HG03521 (cell line): ENCODE measurements around the gene PXMP4.

Experiments
- ATAC-seq: cut with Tn5 transposase; IDR thresholded peaks from one replicate; pipeline ENCODE4 v1.9.1; 2021; ENCODE audit warnings: mild to moderate bottlenecking, moderate library complexity; ENCODE audit not compliant: unreplicated experiment

Gene PXMP4

DNA sequence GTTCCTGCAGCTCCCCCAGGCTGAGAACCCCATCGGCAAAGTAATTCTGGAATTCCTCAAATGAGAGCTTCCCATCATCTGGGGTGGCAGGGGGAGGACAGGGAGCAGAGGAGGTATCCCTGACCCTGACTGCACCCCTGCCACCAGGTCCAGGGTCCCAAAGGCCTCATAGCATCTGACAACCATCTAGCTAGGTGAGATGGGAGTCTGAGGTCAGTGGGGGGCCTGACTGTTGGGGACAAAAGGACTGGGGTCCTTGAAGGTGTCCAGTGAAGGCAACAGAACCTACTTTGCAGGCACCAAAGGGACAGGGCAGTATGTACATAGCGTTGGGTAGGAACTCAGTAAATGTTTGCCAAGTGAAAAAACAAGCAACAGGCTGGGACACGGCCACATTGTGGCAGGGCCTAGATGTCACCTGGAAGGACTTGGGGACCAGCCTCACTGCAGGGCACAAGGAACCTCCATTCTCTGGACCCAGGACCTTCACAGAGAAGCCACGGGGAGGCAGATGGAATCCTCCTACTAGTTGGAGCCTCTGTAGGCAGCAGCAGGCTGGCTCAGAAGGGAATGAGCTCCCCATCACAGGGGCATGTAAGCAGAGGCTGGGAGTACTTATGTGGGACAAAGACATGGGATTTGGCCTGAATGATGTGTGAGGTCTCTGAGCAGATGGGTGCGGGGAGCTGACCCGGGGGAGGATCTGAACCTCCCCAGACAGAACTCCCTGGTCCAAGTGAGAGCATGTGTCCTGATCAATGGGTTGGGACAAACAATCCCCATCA lies 49.2 kb downstream of the PXMP4 start:
- ATAC-seq = no peak

DNA sequence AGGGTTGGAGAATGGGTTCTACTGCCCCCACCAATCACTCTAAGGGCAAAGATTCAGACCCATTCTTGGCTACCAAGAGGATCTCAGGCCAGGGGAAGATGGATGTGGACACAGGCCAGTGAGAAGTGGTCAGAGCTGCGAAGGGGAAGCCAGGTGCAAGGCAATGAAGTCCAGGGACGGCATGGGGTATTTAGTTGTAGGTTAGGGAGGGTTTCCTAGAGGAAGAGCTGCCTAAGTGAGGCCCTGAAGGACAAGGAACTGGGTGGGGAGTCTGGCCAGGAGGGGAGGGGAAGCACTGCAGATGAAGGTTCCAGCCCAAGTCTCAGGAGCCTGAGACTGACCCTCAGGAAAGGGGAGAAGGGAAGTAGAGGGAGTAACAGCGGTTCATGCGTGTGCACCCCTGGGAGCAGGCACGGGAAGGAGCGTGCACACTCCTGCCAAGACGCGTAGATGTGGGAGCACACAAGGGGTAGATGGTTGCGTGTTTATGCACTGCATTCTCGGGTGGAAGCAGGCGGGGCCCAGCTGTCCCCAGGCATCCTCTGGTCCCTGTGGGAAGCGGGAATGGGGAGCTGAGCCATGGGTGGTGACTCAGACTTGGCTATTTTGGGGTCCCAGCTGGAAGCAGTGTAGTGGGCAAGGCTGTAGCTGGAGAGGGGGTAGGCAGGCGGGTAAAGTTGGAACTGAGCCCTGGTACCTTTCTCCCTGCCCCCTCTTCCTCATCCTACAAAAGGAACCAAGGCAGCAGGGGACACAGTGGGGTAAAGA lies 50.1 kb downstream of the PXMP4 start:
- no peak for ATAC-seq

DNA sequence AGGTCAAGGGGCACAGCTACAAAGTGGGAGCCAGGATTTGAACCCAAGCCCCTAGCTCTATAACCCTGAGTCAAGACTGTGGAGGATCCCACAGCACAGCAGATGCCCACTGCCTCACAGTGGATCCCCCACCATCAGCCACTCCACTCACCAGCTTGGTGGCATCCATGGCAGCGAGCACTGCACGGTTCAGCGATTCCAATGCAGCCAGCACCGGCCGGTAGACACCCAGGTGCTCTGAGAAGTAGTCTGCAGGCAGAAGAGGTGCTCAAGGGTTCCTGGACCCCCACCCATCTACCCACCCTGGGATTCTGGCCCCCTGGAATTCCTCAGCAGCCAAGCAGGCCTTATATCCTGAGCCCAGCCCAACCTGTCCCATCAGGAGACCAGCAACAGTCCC lies 50.9 kb downstream of the PXMP4 start:
- ATAC-seq = no peak

- ATAC-seq = no peak
These were observed 51.5 kb downstream of the PXMP4 start for GRCh38 chr20:33668466-33669155.

GRCh38 chr20:33667676-33668465 lies 52.2 kb downstream of the PXMP4 start:
- no peak for ATAC-seq

DNA sequence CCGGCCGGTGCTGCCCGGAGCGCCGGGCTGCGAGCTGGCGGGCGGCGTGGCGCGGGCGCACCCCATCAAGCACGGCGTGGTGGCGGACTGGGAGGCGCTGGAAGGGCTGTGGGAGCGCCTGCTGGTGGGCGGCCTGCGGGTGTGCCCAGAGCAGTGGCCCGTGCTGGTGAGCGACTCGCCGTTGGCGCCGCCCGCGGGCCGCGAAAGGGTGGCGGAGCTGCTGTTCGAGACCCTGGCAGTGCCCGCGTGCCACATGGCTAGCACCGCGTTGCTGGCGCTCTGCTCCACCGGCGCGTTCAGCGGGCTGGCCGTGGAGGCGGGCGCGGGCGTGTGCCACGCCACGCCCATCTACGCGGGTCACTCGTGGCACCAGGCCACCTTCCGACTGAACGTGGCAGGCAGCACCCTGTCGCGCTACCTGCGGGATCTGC lies 52.9 kb downstream of the PXMP4 start:
- ATAC-seq = peak; percentile 24

DNA sequence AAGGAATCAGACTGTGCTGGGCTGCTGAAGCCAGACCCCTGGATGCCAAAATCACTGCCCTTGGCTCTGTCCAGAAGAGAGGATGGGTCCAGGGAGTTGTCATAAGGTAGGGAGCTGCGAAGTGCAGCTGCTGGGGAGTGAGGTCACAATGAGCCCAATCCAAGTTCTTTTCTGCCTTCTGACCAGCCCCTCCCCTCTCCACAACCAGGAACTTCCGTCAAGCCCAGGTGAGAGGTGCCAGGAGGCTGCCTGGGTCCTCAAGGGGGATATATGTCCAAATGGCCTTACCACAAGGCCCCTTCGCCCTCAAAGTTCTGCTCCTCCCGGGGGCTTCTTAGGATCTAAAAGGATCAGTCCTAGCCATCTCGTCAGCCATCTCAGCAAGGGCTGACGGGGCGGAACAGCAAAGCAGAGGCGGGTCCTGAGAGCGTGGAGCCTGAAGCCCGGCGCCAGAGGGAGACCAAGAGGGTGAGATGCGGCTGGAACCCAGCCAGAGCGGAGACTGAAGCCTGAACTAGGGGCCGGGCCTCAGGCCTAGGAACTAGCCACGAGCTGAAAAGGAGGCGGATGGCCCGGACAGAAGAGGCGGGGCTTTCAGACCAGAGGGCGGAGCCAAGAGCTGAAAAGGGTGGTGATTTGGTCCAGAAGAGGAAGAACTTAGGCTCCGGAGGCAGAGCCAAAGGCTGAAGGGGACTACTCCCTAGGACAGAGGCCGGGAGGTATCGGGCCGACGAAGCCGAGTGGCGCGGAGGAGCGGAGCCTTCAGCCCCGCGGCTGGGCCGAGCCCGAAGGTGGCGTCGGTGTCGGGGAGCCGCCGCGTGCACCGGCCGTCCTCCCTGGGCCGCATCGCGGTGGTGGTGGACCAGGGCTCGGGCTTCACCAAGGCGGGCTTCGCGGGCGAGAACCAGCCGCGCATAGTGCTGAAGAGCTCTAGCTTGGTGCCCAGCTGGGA lies 53.5 kb downstream of the PXMP4 start, which contains the start of gene ACTL10:
Gene ACTL10 (plus strand): TSS at position 651 of the 952 bp plus-strand sequence. CDS start 555 bp downstream, outside the sequence.
- peak; percentile 66 for ATAC-seq

GRCh38 chr20:33664762-33665144 lies 55.4 kb downstream of the PXMP4 start:
- no peak for ATAC-seq

DNA sequence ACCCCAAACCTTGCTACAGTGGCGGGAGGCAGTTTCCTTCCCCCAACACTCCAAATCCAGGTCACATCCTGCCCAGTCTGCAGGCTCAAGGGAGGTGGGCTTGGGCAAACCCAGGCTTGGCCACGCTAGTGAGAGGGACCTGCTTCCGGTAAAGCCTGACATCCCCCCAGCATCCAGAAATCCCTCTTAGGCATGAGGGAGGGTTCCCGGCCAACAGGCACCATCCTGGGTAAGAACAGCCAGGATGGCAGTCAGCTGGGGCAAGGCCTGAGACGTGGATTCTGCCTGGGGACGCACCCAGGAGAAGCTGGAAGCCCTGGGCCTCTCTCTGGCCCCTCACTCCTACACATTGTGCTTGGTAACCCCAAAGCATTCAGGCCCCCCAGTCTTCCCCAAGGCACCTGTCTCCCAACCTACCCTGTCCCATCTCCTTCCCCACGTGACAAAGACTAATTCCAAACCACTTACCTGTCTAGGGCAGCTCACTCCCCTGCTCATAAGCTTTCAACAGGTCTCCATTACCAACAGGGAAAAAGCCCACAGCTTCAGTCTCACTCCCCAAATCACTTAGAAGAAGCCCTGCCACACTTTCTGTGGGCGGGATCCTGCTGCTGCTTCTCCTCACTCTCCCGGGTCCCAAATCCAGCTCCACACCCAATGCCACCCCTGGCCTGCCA lies 55.9 kb downstream of the PXMP4 start:
- ATAC-seq = no peak

GRCh38 chr20:33663161-33664084 lies 56.7 kb downstream of the PXMP4 start:
- peak; percentile 37 for ATAC-seq

DNA sequence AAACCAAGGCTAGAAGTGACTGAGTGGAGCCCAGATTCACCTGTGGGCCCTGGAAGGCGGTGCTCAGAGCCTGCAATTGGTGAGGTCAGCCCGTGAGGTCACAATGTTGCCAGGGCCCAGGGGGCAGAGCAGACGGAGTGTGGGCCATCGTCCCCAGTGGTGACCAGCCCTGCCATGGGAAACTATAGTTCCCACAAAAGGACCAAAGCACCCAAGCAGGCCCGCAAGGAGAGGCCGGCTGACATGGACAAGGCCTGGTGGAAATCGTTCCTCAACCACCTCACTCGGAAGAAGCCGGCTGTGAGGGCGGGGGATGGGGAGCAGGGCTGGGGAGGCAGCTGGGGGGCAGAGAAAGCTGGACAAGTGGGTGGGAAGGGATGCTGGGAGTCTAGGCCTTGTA lies 57.9 kb downstream of the PXMP4 start, which contains the start of gene C20orf144:
Gene C20orf144 (plus strand): TSS at position 156 of the 400 bp plus-strand sequence. CDS start 19 bp downstream, at position 175.
- ATAC-seq = no peak

DNA sequence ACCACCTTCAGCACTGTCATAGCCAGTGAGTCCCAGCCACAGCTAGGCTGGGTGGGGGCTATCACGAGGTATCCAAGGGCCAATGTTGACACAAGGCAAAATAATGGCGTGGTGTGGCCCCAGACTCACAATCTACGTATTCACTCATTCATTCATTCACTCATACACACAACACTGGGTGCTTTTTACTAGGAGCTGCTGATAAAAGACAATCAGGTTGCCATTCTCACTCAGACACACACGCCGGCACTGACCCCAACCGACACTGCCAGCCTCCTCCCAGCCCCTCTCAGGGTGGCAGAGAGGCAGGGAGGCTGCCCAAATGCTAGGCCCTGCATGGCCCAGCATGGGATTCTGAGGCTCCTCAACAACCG lies 59.4 kb downstream of the PXMP4 start:
- ATAC-seq = no peak

DNA sequence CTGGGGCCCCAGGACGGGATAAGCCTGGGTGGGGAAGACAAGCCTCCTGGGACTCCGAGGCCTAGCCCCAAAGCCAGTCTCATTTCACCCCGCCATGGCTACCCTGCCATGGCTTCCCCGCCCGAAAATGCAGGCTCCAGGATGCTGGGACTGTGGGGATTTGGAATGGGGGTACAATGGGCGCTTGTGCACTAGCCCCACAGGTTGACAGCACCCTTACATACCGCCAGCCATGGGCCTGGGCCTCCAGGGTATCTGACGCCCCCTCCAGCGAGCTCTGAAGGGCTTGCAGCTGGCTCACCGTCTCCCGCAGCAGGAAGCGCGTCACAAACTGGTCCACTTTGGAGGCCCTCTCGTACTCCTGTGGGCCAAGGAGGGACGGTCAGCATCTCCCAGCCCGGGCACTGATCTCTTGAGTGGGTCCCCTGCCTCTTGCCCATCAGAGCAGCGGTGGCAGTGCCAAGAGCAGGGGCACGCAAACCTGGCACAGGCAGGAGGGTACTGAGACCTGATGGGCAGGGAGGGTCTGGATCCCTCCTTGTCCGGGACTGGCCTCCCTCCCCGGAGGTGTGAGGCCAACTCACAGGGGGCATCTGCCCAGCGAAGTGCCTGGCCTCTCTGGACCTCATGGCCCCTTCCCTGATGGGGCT lies 60.0 kb downstream of the PXMP4 start:
- ATAC-seq = no peak

DNA sequence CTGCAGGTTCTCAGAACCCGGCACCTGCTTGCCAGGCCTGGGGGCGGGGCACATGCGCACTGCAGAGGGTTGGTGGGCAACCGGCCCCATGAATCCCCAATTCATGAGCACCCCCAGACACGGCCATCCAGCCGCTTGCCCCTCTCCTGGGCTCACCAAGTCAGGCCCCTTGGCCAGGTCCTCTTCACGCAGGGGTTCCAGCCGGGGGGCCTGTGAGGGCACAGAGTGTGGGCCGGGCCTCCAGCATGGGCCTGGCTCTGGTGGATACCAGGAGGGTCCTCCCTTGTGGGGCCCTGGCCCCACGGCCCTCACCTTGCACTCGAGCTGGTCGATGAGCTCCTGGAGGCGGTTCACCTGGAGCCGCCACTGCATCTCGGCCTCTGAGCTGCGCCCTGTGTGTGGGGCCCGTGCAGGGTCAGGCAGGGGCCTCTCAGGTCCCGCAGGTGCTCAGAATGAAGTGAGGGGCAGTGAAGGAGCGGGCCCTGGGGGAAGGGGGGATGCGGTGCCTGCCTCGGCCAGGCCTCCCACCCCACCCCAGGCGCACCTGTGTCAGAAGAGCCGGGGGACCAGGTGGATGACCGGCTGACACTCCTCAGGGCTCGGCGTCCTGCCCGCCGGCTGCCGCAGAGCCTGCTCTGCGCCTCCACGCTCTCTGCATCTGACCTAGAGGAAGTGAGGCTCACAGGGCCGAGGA lies 60.6 kb downstream of the PXMP4 start:
- ATAC-seq = no peak

DNA sequence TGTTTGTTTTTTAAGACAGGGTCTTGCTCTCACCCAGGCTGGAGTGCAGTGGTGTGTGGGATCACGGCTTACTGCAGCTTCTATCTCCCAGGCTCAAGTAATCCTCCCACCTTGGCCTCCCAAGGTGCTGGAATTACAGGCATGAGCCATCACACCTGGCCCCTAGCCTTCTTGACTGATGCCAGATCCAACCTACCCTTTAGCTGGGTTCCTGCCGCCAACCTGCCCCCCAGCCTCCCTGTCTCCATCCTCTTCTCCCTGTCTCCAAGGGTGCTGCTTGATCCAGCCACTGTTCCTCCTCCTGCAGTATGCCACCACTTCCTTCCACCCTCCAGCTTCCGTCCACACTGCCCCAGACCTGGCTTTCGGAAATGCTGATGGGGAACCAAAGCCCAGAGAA lies 61.2 kb downstream of the PXMP4 start:
- no peak for ATAC-seq

DNA sequence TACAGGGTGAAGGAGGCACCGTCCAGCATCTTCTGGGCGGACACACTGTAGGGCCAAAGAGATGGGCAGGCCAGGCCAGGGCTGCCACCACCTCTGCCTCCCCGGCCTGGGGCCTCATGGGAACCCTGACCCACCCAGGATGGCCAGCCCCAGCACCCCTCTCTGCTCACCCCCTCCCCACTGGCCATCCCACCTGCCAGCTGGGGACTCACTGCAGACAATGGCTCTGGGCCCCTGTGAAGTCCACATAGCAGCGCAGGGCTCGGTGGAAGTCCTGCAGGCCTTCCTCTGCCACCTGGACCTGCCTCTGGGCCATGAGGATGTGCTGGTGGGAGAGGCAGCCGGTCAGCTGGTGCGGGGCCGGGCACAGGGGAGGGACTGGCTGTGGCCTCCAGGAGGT lies 61.6 kb downstream of the PXMP4 start:
- ATAC-seq = no peak

- ATAC-seq = no peak
These were observed 62.4 kb downstream of the PXMP4 start for GRCh38 chr20:33657704-33658095.
